Keratinocyte (primary cell): ENCODE data around the gene KEAP1.

ENCODE experiments used
- CTCF ChIP-seq, 3 experiments: IDR thresholded peaks in 1 of 3; conservative IDR thresholded peaks in 1 of 3; optimal IDR thresholded peaks in 1 of 3; 2 replicates in 2 of 3; 3 replicates in 1 of 3; pipeline versions ENCODE3 to v1.5.1; 2011; ENCODE audit warnings: low read length in 3 of 3, mild to moderate bottlenecking in 3 of 3, moderate library complexity in 2 of 3, control low read depth in 1 of 3, inconsistent platforms in 1 of 3; ENCODE audit not compliant: insufficient read depth in 2 of 3; ENCODE audit errors: extremely low read depth in 1 of 3
- EZH2 ChIP-seq: IDR thresholded peaks from one replicate; pipeline ENCODE4 v1.6.1; 2012; ENCODE audit warnings: inconsistent platforms, mild to moderate bottlenecking, low read length, moderate library complexity

GRCh38 chr19:10550336-10550735 lies 47.2 kb upstream of the KEAP1 start:
- TF ChIP-seq CTCF (optimal IDR thresholded peaks at IDR 0.05 in 1 of 3, IDR thresholded peaks at IDR 0.05 in 1 of 3, conservative IDR thresholded peaks at IDR 0.05 in 1 of 3; ENCODE audit: extremely low read depth in 1 of 3, insufficient read depth in 2 of 3, low read length in 3 of 3), result no peak
- no peak for TF ChIP-seq EZH2
